Common myeloid progenitor, CD34-positive (primary cell): Measurements from ENCODE around the gene MTERF1. TPM values are rescaled to one million over a fixed set of nuclear protein-coding genes. Genes with fewer than 3 reads are reported as not detected.

Experiments
- CTCF ChIA-PET: fragments of 350-600 bp; sonication (Branson Sonifier 250); formaldehyde crosslinking; loops from one replicate; lab custom pipeline; 2021; ENCODE audit warnings: antibody characterized with exemption; lab: Charles Lee
- POLR2A ChIA-PET: fragments of 350-600 bp; sonication (Branson Sonifier 250); formaldehyde crosslinking; loops from one replicate; lab custom pipeline; 2021; ENCODE audit warnings: antibody characterized with exemption; lab: Charles Lee
- DNase-seq, 3 donors: peaks; one replicate each; pipeline versions ENCODE4 v3.0.0 to v3.0.0-alpha.2; 2013
- H3K27ac ChIP-seq, 2 experiments: 1 replicate in 1 of 2; 2 replicates in 1 of 2; pipeline ENCODE4 v1.7.0; 2013; ENCODE audit warnings: inconsistent platforms in 2 of 2, low read length in 2 of 2, mild to moderate bottlenecking in 2 of 2, low read depth in 1 of 2, moderate library complexity in 1 of 2; ENCODE audit not compliant: severe bottlenecking in 2 of 2, insufficient read depth in 1 of 2, poor library complexity in 1 of 2
- H3K27me3 ChIP-seq, 5 experiments: replicated peaks in 2 of 5; 1 replicate in 3 of 5; 2 replicates in 2 of 5; pipeline versions ENCODE4 v1.6.1 to v1.7.0; 2013; ENCODE audit warnings: low read length in 4 of 5, mild to moderate bottlenecking in 2 of 5, moderate library complexity in 2 of 5, inconsistent platforms in 1 of 5; ENCODE audit not compliant: insufficient read depth in 5 of 5, control insufficient read depth in 4 of 5
- H3K36me3 ChIP-seq, 4 experiments: 1 replicate in 2 of 4; 2 replicates in 2 of 4; pipeline versions ENCODE4 v1.6.1 to v1.7.0; 2013; ENCODE audit warnings: low read length in 3 of 4, control low read depth in 1 of 4, mild to moderate bottlenecking in 1 of 4; ENCODE audit not compliant: control insufficient read depth in 4 of 4, insufficient read depth in 4 of 4
- H3K4me1 ChIP-seq, 4 experiments: 1 replicate in 3 of 4; 2 replicates in 1 of 4; pipeline versions ENCODE4 v1.6.1 to v1.7.1; 2013; ENCODE audit warnings: low read length in 3 of 4, mild to moderate bottlenecking in 3 of 4, control low read depth in 1 of 4, inconsistent platforms in 1 of 4, moderate library complexity in 1 of 4; ENCODE audit not compliant: control insufficient read depth in 4 of 4, insufficient read depth in 4 of 4; ENCODE audit errors: control extremely low read depth in 1 of 4
- H3K4me3 ChIP-seq, 7 experiments: 1 replicate in 4 of 7; 2 replicates in 3 of 7; pipeline versions ENCODE4 v1.5.1 to v1.7.0; 2013; ENCODE audit warnings: mild to moderate bottlenecking in 7 of 7, low read length in 6 of 7, moderate library complexity in 6 of 7, inconsistent platforms in 2 of 7, low read depth in 2 of 7, control low read depth in 1 of 7; ENCODE audit not compliant: insufficient read depth in 4 of 7, control insufficient read depth in 1 of 7; ENCODE audit errors: extremely low read depth in 1 of 7
- H3K9me3 ChIP-seq, 5 experiments: 1 replicate in 4 of 5; 2 replicates in 1 of 5; pipeline versions ENCODE4 v1.6.1 to v1.7.1; 2013; ENCODE audit warnings: low read length in 4 of 5, mild to moderate bottlenecking in 2 of 5, inconsistent platforms in 1 of 5, low read depth in 1 of 5, moderate library complexity in 1 of 5; ENCODE audit not compliant: control insufficient read depth in 4 of 5, insufficient read depth in 2 of 5; ENCODE audit errors: control extremely low read depth in 1 of 5
- WGBS: methylation state at CpG from one replicate; pipeline ENCODE4 v1.1.5; 2013; ENCODE audit not compliant: insufficient coverage; 5-methylcytosine and 5-hydroxymethylcytosine counted together
- polyA plus RNA-seq: library from polyadenylated mRNA; unstranded; fragments of 120-200 nt; gene quantifications from one replicate; pipeline ENCODE4 v1.2.1, GENCODE V29; 2013

MTERF1 gene
- polyA plus RNA-seq, result 15.6 TPM

- Histone ChIP-seq H3K4me3 (peak within 1 kb of the TSS; percentile 85 to 100 (median 95)), H3K27me3 (no peaks in the 10 kb centered on the region), H3K36me3 (peaks cover 0 to 12% (median 5%) of the 10 kb centered on the region in 4 experiments), H3K4me1 (peaks cover 4 to 15% (median 9%) of the 10 kb centered on the region in 4 experiments), H3K27ac (peak within 1 kb of the TSS; percentile 65 to 81), H3K9me3 (no peaks in the 10 kb centered on the region)
- ChIA-PET CTCF (interaction anchor here (0.7 to 2.5 kb wide), 11 partner anchors 8 to 192 kb away, joined by 3 to 11 read pairs (median 4); partner anchors contain the start of gene AKAP9), POLR2A (interaction anchor here (0.6 to 1.0 kb wide), 2 partner anchors 60 to 67 kb away, joined by 4 read pairs; partner anchors contain the start of gene AKAP9)
- peak; percentile 94 to 97 (median 96) for DNase-seq
- WGBS, result 7% methylated on average over 35 of the region's 43 CpGs
Measured at GRCh38 chr7:91880413-91881241, at the start of gene MTERF1. Gene MTERF1 (minus strand): TSS chr7:91880702. CDS start chr7:91880083, 619 bp downstream.

GRCh38 chr7:91929463-91929862 is 49.0 kb upstream of the MTERF1 start:
- Histone ChIP-seq H3K27me3 (no peaks in the 10 kb centered on the region), H3K9me3 (no peaks in the 10 kb centered on the region), H3K4me1 (peaks cover 0 to 3% (median 0%) of the 10 kb centered on the region in 4 experiments), H3K27ac (no peak overlapping the region), H3K36me3 (no peaks in the 10 kb centered on the region), H3K4me3 (no peak overlapping the region)
- no peak for DNase-seq
- ChIA-PET CTCF (no interaction called here), POLR2A (no interaction called here)
- no CpG with 5 or more reads among the region's 3 CpGs for WGBS

- ChIA-PET POLR2A (no interaction called here), CTCF (no interaction called here)
- Histone ChIP-seq H3K4me3 (no peak overlapping the region), H3K27ac (no peak overlapping the region), H3K4me1 (peaks cover 0 to 3% (median 0%) of the 10 kb centered on the region in 4 experiments), H3K36me3 (no peaks in the 10 kb centered on the region), H3K27me3 (no peaks in the 10 kb centered on the region), H3K9me3 (no peaks in the 10 kb centered on the region)
- WGBS, result 93% methylated on average over 4 of the region's 6 CpGs
- DNase-seq, result no peak
Measured at GRCh38 chr7:91927912-91928311, 47.4 kb upstream of the MTERF1 start.

GRCh38 chr7:91922857-91923256 is 42.4 kb upstream of the MTERF1 start:
- ChIA-PET POLR2A (interaction anchor here (0.7 kb wide), 1 partner anchor 10 kb away, joined by 3 read pairs; no protein-coding TSS in a partner anchor), CTCF (interaction anchor here (1.2 kb wide), 1 partner anchor 16 kb away, joined by 3 read pairs; no protein-coding TSS in a partner anchor)
- no peak for DNase-seq
- H3K4me1 ChIP-seq, result peaks cover 0 to 3% (median 0%) of the 10 kb centered on the region in 4 experiments
- no peak overlapping the region for H3K27ac ChIP-seq
- no peaks in the 10 kb centered on the region for H3K36me3 ChIP-seq
- H3K27me3 ChIP-seq, result no peaks in the 10 kb centered on the region
- no peaks in the 10 kb centered on the region for H3K9me3 ChIP-seq
- WGBS, result 80% methylated on average over 1 of the region's 4 CpGs
- H3K4me3 ChIP-seq, result no peak overlapping the region

GRCh38 chr7:91918356-91918755 is 37.9 kb upstream of the MTERF1 start:
- no peak for DNase-seq
- ChIA-PET POLR2A (no interaction called here), CTCF (no interaction called here)
- no peaks in the 10 kb centered on the region for H3K36me3 ChIP-seq
- H3K27ac ChIP-seq, result no peak overlapping the region
- no peaks in the 10 kb centered on the region for H3K4me1 ChIP-seq
- H3K4me3 ChIP-seq, result no peak overlapping the region
- no peaks in the 10 kb centered on the region for H3K27me3 ChIP-seq
- WGBS, result no CpG with 5 or more reads among the region's 1 CpG
- H3K9me3 ChIP-seq, result no peaks in the 10 kb centered on the region

GRCh38 chr7:91916051-91916440 is 35.5 kb upstream of the MTERF1 start:
- ChIA-PET CTCF (no interaction called here), POLR2A (no interaction called here)
- no peaks in the 10 kb centered on the region for H3K36me3 ChIP-seq
- H3K9me3 ChIP-seq, result no peaks in the 10 kb centered on the region
- H3K4me3 ChIP-seq, result no peak overlapping the region
- H3K27ac ChIP-seq, result no peak overlapping the region
- 100% methylated on average over 1 of the region's 1 CpG for WGBS
- H3K27me3 ChIP-seq, result no peaks in the 10 kb centered on the region
- no peak for DNase-seq
- peaks cover 0 to 4% (median 0%) of the 10 kb centered on the region in 4 experiments for H3K4me1 ChIP-seq
